ENCODE data around the gene PRTFDC1.

PRTFDC1 gene

DNA sequence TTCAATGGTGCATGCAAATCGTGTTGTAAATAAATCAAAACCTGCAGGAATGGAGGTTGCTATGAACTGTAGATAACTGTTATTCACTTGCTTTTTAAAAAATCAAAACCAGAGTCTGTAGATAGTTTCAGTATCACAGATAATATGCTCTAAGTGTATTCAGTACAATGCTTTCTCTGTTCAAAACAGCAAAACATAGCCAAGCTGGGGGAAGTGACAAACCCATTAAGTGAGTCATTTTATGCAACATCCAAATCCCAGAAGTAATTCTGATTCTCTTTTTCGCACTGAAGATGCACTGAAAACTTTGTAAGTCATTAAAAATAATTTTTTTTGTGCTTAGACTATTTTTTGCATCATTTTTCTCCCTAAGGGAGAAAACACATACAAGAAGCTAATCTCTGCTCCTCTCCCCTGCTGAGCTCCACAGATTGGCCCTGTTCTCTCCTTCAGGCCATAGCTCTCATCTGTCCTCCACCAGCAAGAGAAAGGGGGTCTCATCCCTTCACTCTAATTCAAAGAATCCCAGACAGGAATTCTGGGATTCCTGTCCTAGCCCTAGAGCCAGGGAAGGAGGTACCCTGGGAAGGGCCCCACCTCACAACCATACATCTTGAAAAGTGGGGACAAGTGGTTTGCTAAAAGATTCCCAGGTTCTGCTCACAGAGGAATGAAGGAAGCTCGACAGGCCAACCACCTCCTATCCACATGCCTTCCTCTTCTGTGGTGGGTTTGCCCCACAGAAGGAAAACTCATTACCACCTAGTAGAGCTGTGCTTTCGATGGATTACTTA is 4.9 kb downstream of the PRTFDC1 start:
- Histone ChIP-seq H3K27me3 (ENCODE audit: insufficient read depth, low read depth) (no peaks in the 10 kb centered on the region), H3K27ac (no peak overlapping the region), H3K4me2 (no peak overlapping the region), H3K79me2 (ENCODE audit: insufficient read depth, low read depth) (no peaks in the 10 kb centered on the region), H4K20me1 (ENCODE audit: insufficient read depth) (no peaks in the 10 kb centered on the region), H3K4me1 (ENCODE audit: low read depth, poor library complexity, severe bottlenecking) (peaks cover 16% of the 10 kb centered on the region), H3K36me3 (ENCODE audit: insufficient read depth) (no peaks in the 10 kb centered on the region), H3K9ac (no peak overlapping the region), H3K4me3 (IDR thresholded peaks at IDR 0.05; ENCODE audit: insufficient read depth, low read depth, low read length) (no peak overlapping the region), H2AFZ (ENCODE audit: low read depth) (no peak overlapping the region)
- TF ChIP-seq, protein P1, sequence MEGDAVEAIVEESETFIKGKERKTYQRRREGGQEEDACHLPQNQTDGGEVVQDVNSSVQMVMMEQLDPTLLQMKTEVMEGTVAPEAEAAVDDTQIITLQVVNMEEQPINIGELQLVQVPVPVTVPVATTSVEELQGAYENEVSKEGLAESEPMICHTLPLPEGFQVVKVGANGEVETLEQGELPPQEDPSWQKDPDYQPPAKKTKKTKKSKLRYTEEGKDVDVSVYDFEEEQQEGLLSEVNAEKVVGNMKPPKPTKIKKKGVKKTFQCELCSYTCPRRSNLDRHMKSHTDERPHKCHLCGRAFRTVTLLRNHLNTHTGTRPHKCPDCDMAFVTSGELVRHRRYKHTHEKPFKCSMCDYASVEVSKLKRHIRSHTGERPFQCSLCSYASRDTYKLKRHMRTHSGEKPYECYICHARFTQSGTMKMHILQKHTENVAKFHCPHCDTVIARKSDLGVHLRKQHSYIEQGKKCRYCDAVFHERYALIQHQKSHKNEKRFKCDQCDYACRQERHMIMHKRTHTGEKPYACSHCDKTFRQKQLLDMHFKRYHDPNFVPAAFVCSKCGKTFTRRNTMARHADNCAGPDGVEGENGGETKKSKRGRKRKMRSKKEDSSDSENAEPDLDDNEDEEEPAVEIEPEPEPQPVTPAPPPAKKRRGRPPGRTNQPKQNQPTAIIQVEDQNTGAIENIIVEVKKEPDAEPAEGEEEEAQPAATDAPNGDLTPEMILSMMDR (conservative IDR thresholded peaks at IDR 0.05; ENCODE audit: low read depth, low read length), result no peak

DNA sequence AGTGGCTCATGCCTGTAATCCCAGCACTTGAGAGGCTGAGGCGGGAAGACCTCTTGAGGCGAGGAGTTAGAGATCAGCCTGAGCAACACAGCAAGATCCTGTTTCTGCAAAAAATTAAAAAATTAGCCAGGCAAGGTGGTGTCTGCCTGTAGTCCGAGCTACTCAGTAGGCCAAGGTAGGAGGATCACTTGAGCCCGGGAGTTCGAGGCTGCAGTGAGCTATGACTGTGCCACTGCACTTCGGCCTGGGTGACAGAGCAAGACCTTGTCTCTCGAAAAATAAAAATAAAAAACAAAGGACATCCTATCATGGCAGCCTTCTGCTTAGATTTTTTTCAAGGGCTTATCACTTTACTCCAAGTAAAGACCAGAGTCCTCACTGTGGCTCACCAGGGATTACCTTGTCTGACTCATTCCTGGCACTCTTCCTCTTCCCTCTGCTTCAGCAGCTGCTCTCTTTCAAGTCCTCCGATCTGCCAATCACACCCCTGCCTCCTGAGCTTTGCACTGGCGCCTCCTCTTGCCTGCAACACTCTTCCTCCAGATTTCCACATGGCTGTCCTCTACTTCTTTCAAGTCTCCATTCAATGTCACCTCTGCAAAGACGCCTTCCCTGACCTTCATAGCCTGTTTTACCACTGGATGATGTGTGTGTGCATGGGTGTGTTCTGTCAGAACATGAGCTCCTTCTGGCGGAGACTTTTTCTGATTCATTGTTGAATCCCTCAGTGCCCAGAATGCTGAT is 7.7 kb downstream of the PRTFDC1 start:
- H3K4me3 ChIP-seq (IDR thresholded peaks at IDR 0.05; ENCODE audit: insufficient read depth, low read depth, low read length), result no peak overlapping the region
- no peak overlapping the region for H3K4me2 ChIP-seq
- H3K4me1 ChIP-seq (ENCODE audit: low read depth, poor library complexity, severe bottlenecking), result no peaks in the 10 kb centered on the region
- TF ChIP-seq, protein P1 (conservative IDR thresholded peaks at IDR 0.05; ENCODE audit: low read depth, low read length), result no peak
- no peak overlapping the region for H3K27ac ChIP-seq
- no peak overlapping the region for H3K9ac ChIP-seq
- H2AFZ ChIP-seq (ENCODE audit: low read depth), result no peak overlapping the region
- no peaks in the 10 kb centered on the region for H3K79me2 ChIP-seq (ENCODE audit: insufficient read depth, low read depth)
- H3K36me3 ChIP-seq (ENCODE audit: insufficient read depth), result no peaks in the 10 kb centered on the region
- H3K27me3 ChIP-seq (ENCODE audit: insufficient read depth, low read depth), result no peaks in the 10 kb centered on the region
- no peaks in the 10 kb centered on the region for H4K20me1 ChIP-seq (ENCODE audit: insufficient read depth)

DNA sequence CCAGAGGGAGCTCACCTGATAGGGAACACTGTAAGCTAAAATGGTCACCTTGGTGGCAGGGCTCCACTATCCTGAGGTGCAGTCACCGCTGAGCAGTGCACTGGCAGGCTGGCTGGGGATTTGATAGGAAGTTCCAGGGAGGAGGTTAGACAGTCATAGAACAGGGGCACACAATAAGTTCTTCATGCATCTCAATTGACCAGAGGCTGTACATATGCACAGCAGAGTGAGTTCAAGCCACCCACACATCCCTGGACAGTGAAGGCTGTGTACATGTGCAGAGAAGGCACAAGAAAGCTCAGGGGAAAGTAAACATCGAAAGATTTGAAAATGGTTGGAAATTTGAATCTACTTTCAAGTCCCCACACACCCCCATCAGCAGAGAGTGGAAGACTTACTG is 13.9 kb downstream of the PRTFDC1 start:
- TF ChIP-seq, protein P1 (conservative IDR thresholded peaks at IDR 0.05; ENCODE audit: low read depth, low read length), result no peak
- H3K27me3 ChIP-seq (ENCODE audit: insufficient read depth, low read depth), result no peaks in the 10 kb centered on the region

DNA sequence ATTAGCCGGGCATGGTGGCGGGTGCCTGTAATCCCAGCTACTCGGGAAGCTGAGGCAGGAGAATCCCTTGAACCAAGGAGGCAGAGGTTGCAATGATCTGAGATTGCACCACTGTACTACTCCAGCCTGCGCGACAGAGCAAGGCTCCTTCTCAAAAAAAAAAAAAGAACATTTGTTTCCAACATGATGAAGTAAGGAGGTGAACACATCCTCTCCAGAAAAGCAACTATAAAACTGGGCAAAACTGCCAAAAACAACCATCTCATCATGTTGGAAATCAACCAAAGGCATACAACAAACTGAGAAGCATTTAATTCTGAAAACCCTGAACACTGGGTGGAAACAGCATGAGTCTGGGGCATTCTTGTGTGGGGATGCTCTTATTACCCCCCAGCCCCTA is 14.3 kb downstream of the PRTFDC1 start:
- no peak overlapping the region for H3K4me2 ChIP-seq
- H3K4me3 ChIP-seq (IDR thresholded peaks at IDR 0.05; ENCODE audit: insufficient read depth, low read depth, low read length), result no peak overlapping the region
- H4K20me1 ChIP-seq (ENCODE audit: insufficient read depth), result no peaks in the 10 kb centered on the region
- no peaks in the 10 kb centered on the region for H3K4me1 ChIP-seq (ENCODE audit: low read depth, poor library complexity, severe bottlenecking)
- no peaks in the 10 kb centered on the region for H3K36me3 ChIP-seq (ENCODE audit: insufficient read depth)
- H3K9ac ChIP-seq, result no peak overlapping the region
- TF ChIP-seq, protein P1 (conservative IDR thresholded peaks at IDR 0.05; ENCODE audit: low read depth, low read length), result no peak
- H3K27ac ChIP-seq, result no peak overlapping the region
- no peak overlapping the region for H2AFZ ChIP-seq (ENCODE audit: low read depth)
- H3K27me3 ChIP-seq (ENCODE audit: insufficient read depth, low read depth), result no peaks in the 10 kb centered on the region
- no peaks in the 10 kb centered on the region for H3K79me2 ChIP-seq (ENCODE audit: insufficient read depth, low read depth)

More for the DNA sequence above, 13.9 kb downstream of the PRTFDC1 start:
- no peaks in the 10 kb centered on the region for H3K36me3 ChIP-seq (ENCODE audit: insufficient read depth)
- no peak overlapping the region for H3K4me2 ChIP-seq
- no peaks in the 10 kb centered on the region for H3K4me1 ChIP-seq (ENCODE audit: low read depth, poor library complexity, severe bottlenecking)
- no peaks in the 10 kb centered on the region for H3K79me2 ChIP-seq (ENCODE audit: insufficient read depth, low read depth)
- no peak overlapping the region for H3K27ac ChIP-seq
- no peak overlapping the region for H3K4me3 ChIP-seq (IDR thresholded peaks at IDR 0.05; ENCODE audit: insufficient read depth, low read depth, low read length)
- no peaks in the 10 kb centered on the region for H4K20me1 ChIP-seq (ENCODE audit: insufficient read depth)
- no peak overlapping the region for H3K9ac ChIP-seq
- no peak overlapping the region for H2AFZ ChIP-seq (ENCODE audit: low read depth)

Measured in KMS-11 (cell line).